DOHH2 (cell line): ENCODE measurements around the gene CACNA1B.

Experiments
- H3F3A ChIP-seq: fragments of 200-600 bp; sonication (generic), shearing (Covaris generic); 2 replicates; pipeline ENCODE4 v1.6.0; 2016; ENCODE audit warnings: antibody characterized with exemption, mild to moderate bottlenecking; ENCODE audit not compliant: control insufficient read depth, insufficient read depth
- H3K27ac ChIP-seq: fragments of 200-600 bp; sonication (generic); 2 replicates; pipeline ENCODE4 v1.5.1; 2014; ENCODE audit warnings: low read depth, mild to moderate bottlenecking, low read length, moderate library complexity
- H3K27me3 ChIP-seq: fragments of 200-600 bp; sonication (generic); 2 replicates; pipeline ENCODE4 v1.6.1; 2014; ENCODE audit warnings: mild to moderate bottlenecking, low read length, mixed read lengths; ENCODE audit not compliant: control insufficient read depth
- H3K36me3 ChIP-seq: fragments of 200-600 bp; sonication (generic); 2 replicates; pipeline ENCODE4 v1.6.1; 2014; ENCODE audit warnings: mild to moderate bottlenecking, low read length, moderate library complexity, mixed read lengths; ENCODE audit not compliant: control insufficient read depth
- H3K4me1 ChIP-seq: fragments of 200-600 bp; sonication (generic); 2 replicates; pipeline ENCODE4 v1.6.1; 2014; ENCODE audit warnings: mild to moderate bottlenecking, low read length, mixed read lengths; ENCODE audit not compliant: control insufficient read depth
- H3K4me2 ChIP-seq: fragments of 200-600 bp; sonication (generic); 2 replicates; pipeline ENCODE4 v1.6.0; 2014; ENCODE audit warnings: mild to moderate bottlenecking, low read length, moderate library complexity
- H3K4me3 ChIP-seq: fragments of 200-600 bp; sonication (generic); 2 replicates; pipeline ENCODE4 v1.5.1; 2014; ENCODE audit warnings: mild to moderate bottlenecking, low read length, mixed read lengths
- H3K79me2 ChIP-seq: fragments of 200-600 bp; sonication (generic); 2 replicates; pipeline ENCODE4 v1.6.1; 2014; ENCODE audit warnings: mild to moderate bottlenecking, low read length, mixed read lengths; ENCODE audit not compliant: control insufficient read depth
- H3K9me2 ChIP-seq: fragments of 200-600 bp; sonication (generic); replicated peaks from 2 replicates; pipeline ENCODE4 v1.6.1; 2014; ENCODE audit warnings: mild to moderate bottlenecking, low read length, mixed read lengths; ENCODE audit not compliant: control insufficient read depth
- H3K9me3 ChIP-seq: fragments of 200-600 bp; sonication (generic); 2 replicates; pipeline ENCODE4 v1.6.1; 2014; ENCODE audit warnings: antibody characterized with exemption, low read length, mixed read lengths; ENCODE audit not compliant: control insufficient read depth, insufficient read depth
- H4K20me1 ChIP-seq: fragments of 200-600 bp; sonication (generic); 2 replicates; pipeline ENCODE4 v1.6.0; 2014; ENCODE audit warnings: low read depth, mild to moderate bottlenecking, antibody characterized with exemption, low read length, moderate library complexity; ENCODE audit not compliant: control insufficient read depth, insufficient read depth
- CTCF ChIP-seq: fragments of 200-600 bp; sonication (generic); IDR thresholded peaks from one replicate; pipeline ENCODE4 v1.5.1; 2014; ENCODE audit warnings: antibody characterized with exemption, mild to moderate bottlenecking, low read depth, low read length; ENCODE audit not compliant: poor library complexity, severe bottlenecking
- EZH2phosphoT487 ChIP-seq: fragments of 200-600 bp; sonication (generic); IDR thresholded peaks from 2 replicates; pipeline ENCODE4 v1.6.1; 2017; ENCODE audit warnings: borderline replicate concordance, mild to moderate bottlenecking, antibody characterized with exemption, low read length, moderate library complexity, mixed read lengths

Gene CACNA1B

GRCh38 chr9:138033950-138034349, 156.4 kb downstream of the CACNA1B start:
- Histone ChIP-seq H3K9me3 (no peaks in the 10 kb centered on the region), H3K4me3 (no peak overlapping the region), H3K9me2 (no peaks in the 10 kb centered on the region), H4K20me1 (no peaks in the 10 kb centered on the region), H3K36me3 (no peaks in the 10 kb centered on the region), H3K4me2 (no peak overlapping the region), H3K27me3 (0 out of 2 replicates have a peak, but pooled peaks cover 4% of the 10 kb centered on the region), H3K4me1 (no peaks in the 10 kb centered on the region), H3F3A (no peaks in the 10 kb centered on the region), H3K79me2 (no peaks in the 10 kb centered on the region), H3K27ac (no peak overlapping the region)
- no peak for TF ChIP-seq EZH2phosphoT487
- no peak for TF ChIP-seq CTCF

GRCh38 chr9:138037140-138037539, 159.6 kb downstream of the CACNA1B start:
- Histone ChIP-seq H3K4me3 (no peak overlapping the region), H3K27me3 (no peaks in the 10 kb centered on the region), H3K9me2 (no peaks in the 10 kb centered on the region), H3K4me2 (no peak overlapping the region), H3K79me2 (no peaks in the 10 kb centered on the region), H3K27ac (no peak overlapping the region), H3K4me1 (no peaks in the 10 kb centered on the region), H3K36me3 (no peaks in the 10 kb centered on the region), H3F3A (no peaks in the 10 kb centered on the region), H4K20me1 (no peaks in the 10 kb centered on the region), H3K9me3 (no peaks in the 10 kb centered on the region)
- TF ChIP-seq EZH2phosphoT487 (no peak), CTCF (no peak)

- H3K27me3 ChIP-seq: no peaks in the 10 kb centered on the region
- no peak overlapping the region for H3K27ac ChIP-seq
- no peak overlapping the region for H3K4me2 ChIP-seq
- H3K36me3 ChIP-seq: no peaks in the 10 kb centered on the region
- TF ChIP-seq EZH2phosphoT487: no peak
- TF ChIP-seq CTCF: no peak
- no peaks in the 10 kb centered on the region for H3F3A ChIP-seq
- no peaks in the 10 kb centered on the region for H3K9me3 ChIP-seq
- H3K4me1 ChIP-seq: no peaks in the 10 kb centered on the region
- no peak overlapping the region for H3K4me3 ChIP-seq
- no peaks in the 10 kb centered on the region for H3K79me2 ChIP-seq
- no peaks in the 10 kb centered on the region for H3K9me2 ChIP-seq
- no peaks in the 10 kb centered on the region for H4K20me1 ChIP-seq
These were observed 160.7 kb downstream of the CACNA1B start for GRCh38 chr9:138038244-138038671.
